OCI-LY7 (cell line): Measurements from ENCODE around the gene CDH22.

ENCODE experiments used
- CTCF ChIP-seq: fragments of 200-600 bp; sonication (generic); conservative IDR thresholded peaks from 2 replicates; pipeline ENCODE4 v1.5.1; 2014; ENCODE audit warnings: mild to moderate bottlenecking, antibody characterized with exemption, low read length, moderate library complexity, mixed read lengths
- EZH2phosphoT487 ChIP-seq: fragments of 200-600 bp; sonication (generic); IDR thresholded peaks from 2 replicates; pipeline ENCODE4 v1.6.1; 2018; ENCODE audit warnings: low read depth, borderline replicate concordance, mild to moderate bottlenecking, mixed run types, antibody characterized with exemption, low read length, moderate library complexity, mixed read lengths

GRCh38 chr20:46302106-46302505 is 6.2 kb downstream of the CDH22 start:
- no peak for TF ChIP-seq CTCF
- no peak for TF ChIP-seq EZH2phosphoT487
